ENCODE measurements around the gene ZNF346.

The ZNF346 gene

DNA sequence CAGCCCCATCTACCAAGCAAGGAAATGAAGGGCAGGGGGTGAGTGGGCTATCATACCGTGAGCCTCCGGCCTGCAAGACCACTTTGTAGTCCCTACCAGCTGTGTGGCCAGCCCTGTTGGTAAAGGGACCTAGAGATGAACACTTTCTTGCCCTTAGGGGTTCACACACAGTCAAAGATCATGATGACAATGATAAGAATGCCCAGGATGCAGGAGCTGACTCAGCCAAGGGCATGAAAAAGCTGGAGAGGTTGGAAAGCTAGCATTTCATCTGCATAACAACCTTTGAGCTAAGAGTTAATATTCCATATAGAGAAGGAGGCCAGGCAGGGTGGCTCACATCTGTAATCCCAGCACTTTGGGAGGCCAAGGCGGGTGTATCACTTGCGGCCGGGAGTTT lies 45.0 kb downstream of the ZNF346 start:
- no peak for DNase-seq (ENCODE audit: low spot score)

GRCh38 chr5:177070536-177071191 lies 48.2 kb downstream of the ZNF346 start:
- no peak for DNase-seq (ENCODE audit: low spot score)

DNA sequence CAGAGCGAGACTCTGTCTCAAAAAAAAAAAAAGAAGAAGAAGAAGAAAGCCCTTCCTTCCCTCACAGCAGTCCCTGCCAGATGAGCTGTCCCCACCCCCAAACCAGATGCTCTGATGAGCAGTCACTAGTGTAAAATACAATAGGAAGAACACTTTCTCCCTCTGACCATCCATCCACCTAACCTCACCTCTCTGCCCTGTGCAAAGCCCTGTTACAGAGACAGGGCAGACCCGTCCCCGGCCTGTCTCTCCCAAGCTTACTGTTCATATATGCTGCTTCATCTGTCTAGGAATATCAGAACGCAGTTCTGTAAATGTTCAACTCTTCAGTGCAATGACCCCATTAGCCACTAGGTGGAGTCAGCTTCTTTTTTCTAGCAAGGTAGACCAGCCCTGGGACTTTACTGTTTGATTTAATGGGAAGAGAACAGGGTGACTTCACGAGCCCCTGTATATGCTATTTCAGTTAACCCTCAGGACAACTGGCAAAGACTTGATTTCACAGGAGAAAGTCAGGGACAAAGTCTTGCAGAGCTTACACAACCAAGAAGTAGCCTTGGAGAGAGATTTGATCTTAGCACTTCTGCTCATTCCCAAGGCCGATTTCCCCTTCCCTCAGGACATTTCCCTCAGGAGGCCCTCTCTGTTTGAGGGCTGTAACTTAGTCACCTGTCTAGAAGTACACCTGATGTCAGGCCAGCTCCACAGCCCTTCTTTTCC lies 49.3 kb downstream of the ZNF346 start:
- DNase-seq (ENCODE audit: low spot score), result peak; percentile 79

DNA sequence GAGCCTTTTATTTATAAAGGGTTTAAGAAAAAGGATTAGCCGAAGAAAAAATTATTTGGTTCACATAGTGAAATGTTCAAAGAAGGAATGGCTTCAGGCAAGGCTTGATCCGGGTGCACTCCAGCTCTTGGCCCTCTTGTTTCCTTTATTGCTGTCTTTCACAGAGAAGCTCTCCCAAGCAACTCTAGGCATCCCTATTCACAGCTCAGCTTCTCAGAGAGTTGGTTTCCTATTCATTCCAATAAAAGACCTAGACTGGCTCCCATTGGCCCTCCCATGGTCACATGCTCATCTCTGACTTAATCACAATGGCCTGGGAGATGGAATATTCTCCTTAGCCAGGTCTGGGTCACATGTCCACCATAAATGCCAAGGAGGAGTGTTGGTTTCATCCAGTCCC lies 54.8 kb downstream of the ZNF346 start:
- no peak for DNase-seq (ENCODE audit: low spot score)

GRCh38 chr5:177079606-177080005 lies 57.1 kb downstream of the ZNF346 start:
- no peak for DNase-seq (ENCODE audit: low spot score)

- no peak for DNase-seq (ENCODE audit: low spot score)
Observed at GRCh38 chr5:177080265-177080664, 57.8 kb downstream of the ZNF346 start.

GRCh38 chr5:177081859-177082258 lies 59.4 kb downstream of the ZNF346 start:
- DNase-seq (ENCODE audit: low spot score), result no peak

- DNase-seq (ENCODE audit: low spot score), result no peak
Observed at GRCh38 chr5:177083357-177083756, 60.9 kb downstream of the ZNF346 start.

GRCh38 chr5:177084175-177084574 lies 61.7 kb downstream of the ZNF346 start:
- DNase-seq (ENCODE audit: low spot score), result no peak

GRCh38 chr5:177085985-177086653 lies 63.6 kb downstream of the ZNF346 start:
- DNase-seq (ENCODE audit: low spot score), result peak; percentile 4

DNA sequence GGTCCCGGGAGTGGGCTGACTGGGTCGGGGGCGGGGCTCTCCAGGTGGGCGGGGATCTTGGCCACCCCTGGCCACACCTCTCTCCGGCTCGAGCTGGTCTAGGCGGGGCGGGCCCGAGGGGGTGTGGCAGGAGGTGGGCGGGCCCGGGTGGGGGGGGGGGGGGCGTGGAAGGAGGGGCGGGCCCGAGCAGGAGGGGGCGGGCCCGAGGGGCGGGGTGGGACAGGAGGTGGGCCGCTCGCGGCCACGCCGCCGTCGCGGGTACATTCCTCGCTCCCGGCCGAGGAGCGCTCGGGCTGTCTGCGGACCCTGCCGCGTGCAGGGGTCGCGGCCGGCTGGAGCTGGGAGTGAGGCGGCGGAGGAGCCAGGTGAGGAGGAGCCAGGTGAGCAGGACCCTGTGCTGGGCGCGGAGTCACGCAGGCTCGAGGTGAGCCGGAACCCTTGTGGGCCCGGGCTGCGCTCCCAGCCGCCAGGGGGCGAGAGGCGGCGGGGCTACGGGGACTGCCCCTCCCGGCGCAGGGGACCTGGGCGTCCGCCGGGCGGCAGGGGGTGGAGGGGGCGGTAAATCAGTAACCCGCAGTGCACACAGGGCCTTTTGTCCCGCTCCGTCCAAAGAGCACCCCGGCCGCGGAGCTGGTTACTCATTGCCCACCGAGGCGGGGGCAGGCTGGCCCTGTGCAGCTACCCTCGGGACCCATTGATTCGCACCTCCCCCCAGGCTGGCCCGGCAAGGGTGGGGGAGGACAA lies 64.3 kb downstream of the ZNF346 start, which contains the start of gene FGFR4:
TSS of gene FGFR4 (plus strand) at position 262 of the 744 bp plus-strand sequence. CDS start 2,688 bp downstream, outside the sequence.
- peak; percentile 85 for DNase-seq (ENCODE audit: low spot score)

GRCh38 chr5:177087398-177088005 lies 65.0 kb downstream of the ZNF346 start:
- no peak for DNase-seq (ENCODE audit: low spot score)

GRCh38 chr5:177089127-177089526 lies 66.6 kb downstream of the ZNF346 start:
- no peak for DNase-seq (ENCODE audit: low spot score)

DNA sequence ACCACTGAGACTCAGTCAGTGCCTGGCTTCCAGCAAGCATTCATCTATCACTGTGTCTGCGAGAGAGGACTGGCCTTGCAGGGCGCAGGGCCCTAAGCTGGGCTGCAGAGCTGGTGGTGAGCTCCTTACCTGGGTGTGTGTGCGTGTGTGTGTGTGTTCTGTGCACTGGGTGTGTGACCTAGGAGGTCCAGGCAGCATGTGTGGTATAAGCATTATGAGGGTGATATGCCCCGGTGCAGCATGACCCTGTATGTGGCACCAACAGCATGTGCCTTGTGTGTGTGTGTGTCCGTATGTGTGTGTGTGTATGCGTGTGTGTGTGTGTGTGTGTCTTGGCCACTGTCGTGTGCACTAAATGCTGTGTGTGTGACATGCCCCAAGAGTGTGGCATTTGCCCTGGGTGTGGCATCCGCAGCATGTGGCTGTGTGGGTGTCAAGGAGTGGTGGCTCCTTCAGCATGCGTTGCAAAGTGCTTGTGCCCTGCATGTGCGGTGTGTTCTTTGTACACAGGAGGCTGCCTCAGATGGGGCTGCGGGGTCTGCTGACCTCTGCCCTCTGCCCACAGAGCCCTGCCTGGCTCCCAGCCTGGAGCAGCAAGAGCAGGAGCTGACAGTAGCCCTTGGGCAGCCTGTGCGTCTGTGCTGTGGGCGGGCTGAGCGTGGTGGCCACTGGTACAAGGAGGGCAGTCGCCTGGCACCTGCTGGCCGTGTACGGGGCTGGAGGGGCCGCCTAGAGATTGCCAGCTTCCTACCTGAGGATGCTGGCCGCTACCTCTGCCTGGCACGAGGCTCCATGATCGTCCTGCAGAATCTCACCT lies 67.5 kb downstream of the ZNF346 start:
- no peak for DNase-seq (ENCODE audit: low spot score)

- no peak for DNase-seq (ENCODE audit: low spot score)
Observed at GRCh38 chr5:177090813-177091212, 68.3 kb downstream of the ZNF346 start.

DNA sequence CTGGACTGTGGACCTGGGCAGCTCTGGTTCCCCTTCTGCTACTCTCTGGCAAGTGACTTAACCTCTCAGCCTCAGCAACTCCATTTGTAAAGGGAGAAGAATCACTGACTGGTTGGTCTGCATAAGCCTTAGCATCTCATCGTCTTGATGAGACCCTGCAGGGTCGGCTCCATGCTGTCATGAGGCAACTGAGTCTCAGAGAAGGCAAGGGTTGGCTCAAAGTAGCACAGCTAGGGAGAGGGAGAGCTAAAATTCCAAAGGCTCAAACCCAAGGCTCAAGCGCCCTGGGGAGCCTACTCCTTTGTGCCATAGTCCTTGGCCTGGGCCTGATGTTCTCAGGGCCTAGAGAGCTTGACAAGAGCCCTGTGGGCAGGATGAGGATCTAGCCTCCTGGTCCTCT lies 68.7 kb downstream of the ZNF346 start:
- no peak for DNase-seq (ENCODE audit: low spot score)

GRCh38 chr5:177092178-177093081 lies 69.9 kb downstream of the ZNF346 start:
- DNase-seq (ENCODE audit: low spot score), result no peak

DNA sequence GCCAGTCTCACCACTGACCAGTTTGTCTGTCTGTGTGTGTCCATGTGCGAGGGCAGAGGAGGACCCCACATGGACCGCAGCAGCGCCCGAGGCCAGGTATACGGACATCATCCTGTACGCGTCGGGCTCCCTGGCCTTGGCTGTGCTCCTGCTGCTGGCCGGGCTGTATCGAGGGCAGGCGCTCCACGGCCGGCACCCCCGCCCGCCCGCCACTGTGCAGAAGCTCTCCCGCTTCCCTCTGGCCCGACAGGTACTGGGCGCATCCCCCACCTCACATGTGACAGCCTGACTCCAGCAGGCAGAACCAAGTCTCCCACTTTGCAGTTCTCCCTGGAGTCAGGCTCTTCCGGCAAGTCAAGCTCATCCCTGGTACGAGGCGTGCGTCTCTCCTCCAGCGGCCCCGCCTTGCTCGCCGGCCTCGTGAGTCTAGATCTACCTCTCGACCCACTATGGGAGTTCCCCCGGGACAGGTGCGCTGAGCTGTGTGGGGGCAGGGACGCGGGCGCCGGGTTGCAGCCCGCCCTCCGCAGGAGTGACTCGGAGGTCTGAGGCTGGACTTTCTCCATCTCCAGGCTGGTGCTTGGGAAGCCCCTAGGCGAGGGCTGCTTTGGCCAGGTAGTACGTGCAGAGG lies 70.7 kb downstream of the ZNF346 start:
- no peak for DNase-seq (ENCODE audit: low spot score)

DNA sequence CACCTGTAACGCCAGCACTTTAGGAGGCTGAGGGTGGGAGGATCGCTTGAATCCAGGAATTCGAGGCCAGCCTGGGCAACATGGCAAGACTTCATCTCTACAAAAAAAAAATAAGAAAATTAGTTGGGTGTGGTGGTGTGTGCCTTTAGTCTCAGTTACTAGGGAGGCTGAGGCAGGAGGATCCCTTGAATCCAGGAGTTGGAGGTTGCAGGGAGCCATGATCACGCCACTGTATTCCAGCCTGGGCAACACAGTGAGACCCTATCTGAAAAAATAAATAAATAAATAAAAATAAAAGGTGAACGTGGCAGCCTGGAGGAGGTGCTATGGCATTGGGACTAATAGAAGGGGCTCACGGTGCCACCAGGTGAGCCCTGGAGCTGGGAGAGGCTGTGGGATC lies 71.3 kb downstream of the ZNF346 start:
- no peak for DNase-seq (ENCODE audit: low spot score)
